ENCODE measurements around the gene NUP210L. TPM values are rescaled to one million over a fixed set of nuclear protein-coding genes. Genes with fewer than 3 reads are reported as not detected.

The NUP210L gene
- total and polyA plus RNA-seq, 9 of the 15 experiments (the other 6 are each of a cell fraction or from before 2014, with no cell fraction given), result 0.01 to 0.04 TPM; not detected in 7

GRCh38 chr1:153946622-153947241, 208.1 kb downstream of the NUP210L start, which contains the start of gene DENND4B (continued):
- no peak for TF ChIP-seq E4F1 (CRISPR knock-in tag; IDR thresholded peaks at IDR 0.05; ENCODE audit: borderline replicate concordance)
- peak; percentile 24 to 45 for TF ChIP-seq E2F6 (IDR thresholded peaks at IDR 0.05; ENCODE audit: borderline replicate concordance in 1 of 2, extremely low read depth in 1 of 2, insufficient read depth in 1 of 2, insufficient read length in 1 of 2, low read depth in 1 of 2, low read length in 1 of 2, poor library complexity in 1 of 2, severe bottlenecking in 1 of 2)
- TF ChIP-seq FOS (IDR thresholded peaks at IDR 0.05; ENCODE audit: extremely low read depth, insufficient read length), result no peak
- TF ChIP-seq STAT5B (CRISPR knock-in tag; IDR thresholded peaks at IDR 0.05), result no peak
- no peak for TF ChIP-seq BRCA1 (IDR thresholded peaks at IDR 0.05)
- no peak for TF ChIP-seq BRCA1 (CRISPR knock-in tag; IDR thresholded peaks at IDR 0.05)
- TF ChIP-seq MITF (IDR thresholded peaks at IDR 0.05), result no peak
- TF ChIP-seq ZNF24 (IDR thresholded peaks at IDR 0.05), result no peak
- no peak for TF ChIP-seq ILK (tag; IDR thresholded peaks at IDR 0.05; ENCODE audit: borderline replicate concordance, low read depth)
- no peak for TF ChIP-seq ZKSCAN8 (CRISPR knock-in tag; IDR thresholded peaks at IDR 0.05)
- TF ChIP-seq ZNF445 (CRISPR knock-in tag; IDR thresholded peaks at IDR 0.05; ENCODE audit: low read depth), result no peak
- no peak for TF ChIP-seq ZKSCAN3 (CRISPR knock-in tag; IDR thresholded peaks at IDR 0.05)

Measured in K562 (cell line).